HUES6 (cell line): ENCODE results near the gene COPS9.

Experiments used
- H3K27ac ChIP-seq: 2 replicates; pipeline ENCODE4 v1.7.0; 2013; ENCODE audit warnings: low read depth, mild to moderate bottlenecking, low read length, inconsistent platforms
- H3K27me3 ChIP-seq: 2 replicates; pipeline ENCODE4 v1.6.1; 2013; ENCODE audit warnings: low read length; ENCODE audit not compliant: control insufficient read depth, insufficient read depth
- H3K36me3 ChIP-seq: 2 replicates; pipeline ENCODE4 v1.6.1; 2013; ENCODE audit warnings: low read length; ENCODE audit not compliant: control insufficient read depth, insufficient read depth
- H3K4me1 ChIP-seq: 2 replicates; pipeline ENCODE4 v1.6.1; 2013; ENCODE audit warnings: low read length; ENCODE audit not compliant: control insufficient read depth, insufficient read depth
- H3K4me3 ChIP-seq: 2 replicates; pipeline ENCODE4 v1.5.1; 2013; ENCODE audit warnings: low read depth, low read length
- H3K9ac ChIP-seq: one replicate; pipeline ENCODE4 v1.6.1; 2013; ENCODE audit warnings: mild to moderate bottlenecking, low read length
- H3K9me3 ChIP-seq: 2 replicates; pipeline ENCODE4 v1.6.1; 2013; ENCODE audit warnings: low read depth, low read length; ENCODE audit not compliant: control insufficient read depth, insufficient read depth

Gene COPS9

DNA sequence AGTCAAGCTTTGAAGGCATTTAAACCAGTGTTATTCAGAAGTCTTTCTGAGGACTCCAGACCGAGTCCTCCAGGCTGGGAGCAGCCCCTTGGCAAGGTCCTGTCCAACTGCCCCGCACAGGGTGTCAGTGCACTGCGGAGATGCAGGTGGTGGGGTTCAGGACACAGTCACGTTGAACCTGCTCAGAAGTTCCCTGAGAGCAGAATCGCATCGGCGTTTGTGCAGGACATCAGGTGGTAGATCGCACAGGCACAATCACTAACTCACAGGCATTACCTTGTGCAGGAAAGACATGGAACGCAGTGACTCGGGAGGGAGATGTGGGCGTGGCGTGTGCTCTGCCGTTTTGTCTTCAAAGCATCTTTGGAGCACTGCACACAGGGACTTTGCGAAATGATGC lies 10.4 kb downstream of the COPS9 start:
- no peaks in the 10 kb centered on the region for H3K4me1 ChIP-seq
- no peak overlapping the region for H3K27ac ChIP-seq
- no peaks in the 10 kb centered on the region for H3K27me3 ChIP-seq
- peaks cover 51% of the 10 kb centered on the region for H3K36me3 ChIP-seq
- H3K9me3 ChIP-seq, result no peaks in the 10 kb centered on the region
- H3K9ac ChIP-seq, result no peak overlapping the region
- H3K4me3 ChIP-seq, result no peak overlapping the region

DNA sequence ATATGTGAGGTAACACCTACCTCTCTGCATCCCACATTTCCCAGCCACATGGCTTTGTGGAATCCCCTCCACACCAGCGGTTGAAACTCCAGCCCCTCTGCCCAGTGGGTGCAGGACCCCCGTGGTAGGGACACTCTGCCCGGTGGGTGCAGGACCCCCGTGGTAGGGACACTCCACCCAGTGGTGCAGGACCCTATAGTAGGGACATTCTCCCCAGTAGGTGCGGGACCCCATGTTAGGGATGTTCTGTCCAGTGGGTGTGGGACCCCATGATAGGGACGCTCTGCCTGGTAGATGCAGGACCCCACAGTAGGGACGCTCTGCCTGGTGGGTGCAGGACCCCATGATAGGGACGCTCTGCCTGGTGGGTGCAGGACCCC lies 11.5 kb downstream of the COPS9 start:
- peaks cover 40% of the 10 kb centered on the region for H3K36me3 ChIP-seq
- no peaks in the 10 kb centered on the region for H3K9me3 ChIP-seq
- H3K27me3 ChIP-seq, result no peaks in the 10 kb centered on the region
- H3K4me3 ChIP-seq, result no peak overlapping the region
- H3K9ac ChIP-seq, result no peak overlapping the region
- H3K4me1 ChIP-seq, result no peaks in the 10 kb centered on the region
- no peak overlapping the region for H3K27ac ChIP-seq

DNA sequence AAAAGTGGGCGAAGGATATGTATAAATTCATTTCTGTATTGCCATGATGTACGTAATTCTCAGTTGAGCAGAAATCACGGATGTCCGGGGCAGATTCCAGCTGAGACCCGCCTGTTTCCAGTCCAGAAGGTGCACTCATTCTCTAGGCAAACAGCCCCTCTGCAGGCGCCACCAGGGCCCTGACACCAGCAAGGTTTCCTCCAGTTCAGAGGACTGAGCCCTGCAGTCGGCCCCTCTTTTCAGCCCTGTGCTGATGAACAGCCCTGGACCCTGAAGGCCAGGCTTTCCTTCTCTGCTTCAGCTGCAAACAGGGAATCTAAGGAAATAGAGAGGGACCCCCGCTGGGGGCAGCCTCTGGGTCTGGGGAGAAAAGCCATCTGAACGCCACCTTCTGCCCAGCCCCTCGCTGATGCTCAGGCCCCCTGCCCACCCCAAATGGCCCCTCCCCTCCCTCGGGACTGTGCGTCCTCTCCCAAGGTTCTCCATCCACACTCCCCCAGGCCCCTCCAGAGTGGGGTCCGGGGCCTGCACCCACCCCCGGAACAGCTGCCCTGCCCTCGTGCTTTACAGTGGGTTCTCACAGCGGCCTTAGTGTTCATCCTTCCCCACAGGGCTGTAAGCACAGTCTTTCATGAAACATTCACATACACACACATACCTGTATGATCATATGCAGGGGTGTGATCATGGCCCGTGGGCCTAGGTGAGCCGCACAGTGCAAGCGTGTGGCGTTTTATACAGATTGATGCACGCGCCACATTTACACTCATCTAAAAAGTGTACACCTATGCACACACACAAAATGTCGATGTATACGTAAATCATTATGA lies 12.1 kb downstream of the COPS9 start:
- H3K27me3 ChIP-seq, result no peaks in the 10 kb centered on the region
- H3K27ac ChIP-seq, result no peak overlapping the region
- H3K9ac ChIP-seq, result no peak overlapping the region
- no peaks in the 10 kb centered on the region for H3K4me1 ChIP-seq
- no peaks in the 10 kb centered on the region for H3K9me3 ChIP-seq
- peaks cover 34% of the 10 kb centered on the region for H3K36me3 ChIP-seq
- H3K4me3 ChIP-seq, result no peak overlapping the region

DNA sequence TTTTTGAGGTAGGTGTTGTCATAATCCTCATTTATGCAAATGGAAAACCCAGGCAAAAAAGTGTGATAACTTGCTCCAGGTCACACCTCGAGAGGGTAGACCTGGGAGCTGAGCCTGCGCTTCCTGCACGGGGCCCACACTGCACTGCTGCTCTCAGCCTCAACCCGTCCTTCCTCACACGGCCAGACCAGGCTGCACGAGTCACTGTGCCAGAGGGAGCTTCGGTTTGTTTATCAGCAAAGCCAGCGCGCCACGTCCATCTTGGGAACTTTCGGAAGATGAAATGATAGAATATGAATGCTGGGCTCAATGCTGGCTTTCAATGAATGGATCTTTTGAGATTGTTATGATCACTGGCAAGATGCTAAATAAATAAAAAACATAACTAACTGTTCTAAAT lies 14.4 kb downstream of the COPS9 start:
- no peak overlapping the region for H3K9ac ChIP-seq
- H3K4me1 ChIP-seq, result no peaks in the 10 kb centered on the region
- H3K27ac ChIP-seq, result no peak overlapping the region
- no peaks in the 10 kb centered on the region for H3K27me3 ChIP-seq
- H3K36me3 ChIP-seq, result peaks cover 11% of the 10 kb centered on the region
- H3K9me3 ChIP-seq, result 0 out of 2 replicates have a peak, but pooled peaks cover 6% of the 10 kb centered on the region
- no peak overlapping the region for H3K4me3 ChIP-seq

DNA sequence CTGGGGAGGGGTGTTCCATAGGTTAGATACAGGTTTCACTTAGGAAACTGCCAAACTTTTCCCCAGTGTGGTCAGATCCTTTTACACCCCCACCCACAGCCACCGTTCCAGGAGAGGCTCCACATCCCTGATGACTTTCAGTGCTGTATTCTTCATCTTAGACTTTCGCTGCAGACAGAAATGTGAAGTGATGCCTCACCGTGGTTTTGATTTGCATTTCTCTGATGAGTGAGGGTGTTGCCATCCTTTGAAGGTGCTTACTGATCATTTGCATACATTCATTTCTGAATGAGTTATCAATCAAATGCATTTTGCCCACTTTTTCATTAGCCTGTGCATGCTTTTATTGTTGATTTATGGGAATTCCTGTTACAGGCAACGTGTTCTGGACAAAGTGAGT lies 14.9 kb downstream of the COPS9 start:
- peaks cover 6% of the 10 kb centered on the region for H3K36me3 ChIP-seq
- H3K9ac ChIP-seq, result no peak overlapping the region
- no peaks in the 10 kb centered on the region for H3K27me3 ChIP-seq
- H3K4me1 ChIP-seq, result no peaks in the 10 kb centered on the region
- H3K9me3 ChIP-seq, result 0 out of 2 replicates have a peak, but pooled peaks cover 6% of the 10 kb centered on the region
- no peak overlapping the region for H3K27ac ChIP-seq
- no peak overlapping the region for H3K4me3 ChIP-seq

DNA sequence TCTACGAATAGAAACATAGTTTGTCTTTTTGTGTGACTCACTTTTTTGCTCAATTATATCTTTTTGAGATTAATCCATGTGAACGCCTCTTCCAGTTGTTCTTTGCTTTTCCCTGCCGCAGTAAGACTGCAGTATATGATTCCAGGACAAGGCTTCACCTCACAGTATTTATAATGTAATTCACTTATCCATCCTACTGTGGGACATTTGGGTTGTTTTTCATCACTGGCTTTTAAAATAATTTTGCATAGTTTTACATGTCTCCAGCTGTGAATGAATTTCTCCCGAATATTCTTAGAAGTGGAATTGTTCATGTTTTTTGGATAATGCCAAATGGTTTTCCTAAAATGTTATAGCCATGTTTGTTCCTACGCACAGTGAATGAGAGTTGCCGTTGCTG lies 21.9 kb downstream of the COPS9 start:
- 0 out of 2 replicates have a peak, but pooled peaks cover 6% of the 10 kb centered on the region for H3K9me3 ChIP-seq
- H3K27ac ChIP-seq, result no peak overlapping the region
- H3K36me3 ChIP-seq, result no peaks in the 10 kb centered on the region
- H3K9ac ChIP-seq, result no peak overlapping the region
- H3K27me3 ChIP-seq, result no peaks in the 10 kb centered on the region
- H3K4me3 ChIP-seq, result no peak overlapping the region
- H3K4me1 ChIP-seq, result peaks cover 8% of the 10 kb centered on the region

DNA sequence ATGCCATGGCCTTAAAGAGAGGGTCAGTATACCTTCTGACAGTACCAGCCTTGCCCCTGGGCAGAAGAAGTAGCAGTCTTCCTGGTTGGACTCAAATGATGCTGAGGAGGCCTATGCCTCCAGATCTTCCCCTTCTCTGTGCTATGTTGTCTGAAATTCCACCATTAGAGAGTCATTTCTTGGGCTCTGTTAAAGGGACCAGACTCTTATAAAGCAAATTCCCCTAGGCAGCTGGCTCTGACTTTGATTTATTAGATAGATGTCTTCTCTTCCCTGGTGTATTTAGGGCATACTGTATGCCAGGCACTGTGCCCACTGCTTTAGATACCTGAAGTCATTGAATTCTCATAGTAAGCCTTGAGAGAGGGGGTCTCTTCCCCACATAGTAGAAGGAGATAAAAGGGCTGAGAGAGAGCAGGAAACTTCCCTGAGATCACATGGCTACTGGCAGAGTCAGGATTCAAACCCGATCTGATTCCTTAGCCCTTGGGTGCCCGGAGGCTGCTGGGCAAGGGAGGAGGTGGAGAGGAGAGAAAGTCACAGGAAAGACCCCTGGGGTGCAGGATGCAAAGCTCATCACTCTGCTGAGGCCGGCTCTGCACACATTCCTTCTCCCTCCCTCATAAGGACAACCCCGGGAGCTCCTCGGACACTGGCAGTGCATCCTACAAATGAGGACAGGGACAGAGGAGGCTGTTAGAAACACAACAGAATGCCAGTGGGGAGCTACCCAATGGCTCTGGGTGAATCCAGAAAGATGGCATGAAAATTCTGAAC lies 23.0 kb downstream of the COPS9 start:
- H3K4me3 ChIP-seq, result no peak overlapping the region
- H3K4me1 ChIP-seq, result peaks cover 8% of the 10 kb centered on the region
- H3K27me3 ChIP-seq, result no peaks in the 10 kb centered on the region
- H3K9ac ChIP-seq, result no peak overlapping the region
- no peaks in the 10 kb centered on the region for H3K36me3 ChIP-seq
- H3K9me3 ChIP-seq, result 0 out of 2 replicates have a peak, but pooled peaks cover 3% of the 10 kb centered on the region
- no peak overlapping the region for H3K27ac ChIP-seq

DNA sequence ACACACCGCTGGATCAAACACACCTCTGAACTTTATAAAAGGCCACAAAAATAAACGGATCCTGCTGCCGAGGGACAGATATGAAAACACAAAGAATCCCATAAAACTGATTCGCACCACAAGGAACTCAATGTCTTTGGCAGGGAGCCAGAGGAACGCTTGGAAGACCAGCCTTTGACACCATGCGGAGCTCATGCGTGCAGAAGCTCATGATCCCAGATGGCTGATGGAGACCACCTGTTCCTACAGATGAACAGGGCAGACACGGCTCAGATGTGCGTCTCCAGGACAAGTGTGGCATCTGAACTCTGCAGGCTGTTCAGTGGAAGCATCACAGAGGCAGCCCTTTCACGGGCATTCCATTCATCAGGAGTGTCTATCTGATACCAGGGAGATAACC lies 24.9 kb downstream of the COPS9 start:
- Histone ChIP-seq H3K27me3 (peaks cover 2% of the 10 kb centered on the region; the same call in 1 of the 2 replicates), H3K4me1 (peaks cover 8% of the 10 kb centered on the region), H3K4me3 (no peak overlapping the region), H3K9ac (no peak overlapping the region), H3K9me3 (no peaks in the 10 kb centered on the region), H3K27ac (no peak overlapping the region), H3K36me3 (no peaks in the 10 kb centered on the region)

DNA sequence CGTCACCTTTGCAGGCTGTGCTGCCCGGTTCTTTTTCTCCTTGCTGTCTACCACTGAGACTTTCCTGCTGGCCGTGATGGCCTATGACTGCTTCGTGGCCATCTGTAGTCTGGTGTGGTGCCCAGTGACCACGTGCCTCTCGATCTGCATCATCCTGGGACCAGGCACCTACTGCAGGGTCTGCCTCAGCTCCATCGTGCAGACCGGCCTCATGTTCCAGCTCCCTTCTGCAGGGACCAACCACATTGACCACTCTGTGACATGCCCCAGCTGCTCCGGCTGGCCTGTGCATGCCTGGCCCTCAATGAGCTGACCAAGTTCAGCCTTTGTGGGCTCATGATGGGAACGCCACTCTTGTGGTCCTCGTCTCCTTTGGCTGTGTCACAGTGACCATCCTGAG lies 26.7 kb downstream of the COPS9 start:
- H3K4me1 ChIP-seq, result peaks cover 8% of the 10 kb centered on the region
- peaks cover 2% of the 10 kb centered on the region; the same call in 1 of the 2 replicates for H3K27me3 ChIP-seq
- H3K9me3 ChIP-seq, result no peaks in the 10 kb centered on the region
- H3K27ac ChIP-seq, result no peak overlapping the region
- H3K4me3 ChIP-seq, result no peak overlapping the region
- no peak overlapping the region for H3K9ac ChIP-seq
- no peaks in the 10 kb centered on the region for H3K36me3 ChIP-seq

DNA sequence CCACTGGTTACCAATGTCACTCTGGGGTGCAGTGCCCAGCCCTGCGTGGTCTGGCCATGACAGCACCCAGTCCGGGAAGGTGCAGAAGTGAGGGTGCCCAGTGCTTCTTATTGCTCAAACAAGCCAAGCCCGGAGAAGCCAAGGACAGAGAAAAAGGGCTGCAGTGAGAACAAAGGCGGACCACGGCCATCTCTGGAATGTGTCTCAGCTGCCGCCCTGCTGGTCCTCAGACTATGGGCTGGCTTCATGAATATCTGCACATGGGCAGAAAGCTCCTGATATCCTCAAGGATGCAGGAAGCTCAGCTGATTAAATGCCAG lies 28.7 kb downstream of the COPS9 start:
- no peak overlapping the region for H3K4me3 ChIP-seq
- no peak overlapping the region for H3K9ac ChIP-seq
- no peaks in the 10 kb centered on the region for H3K36me3 ChIP-seq
- no peaks in the 10 kb centered on the region for H3K9me3 ChIP-seq
- H3K27ac ChIP-seq, result no peak overlapping the region
- H3K4me1 ChIP-seq, result no peaks in the 10 kb centered on the region
- H3K27me3 ChIP-seq, result peaks cover 2% of the 10 kb centered on the region; the same call in 1 of the 2 replicates

DNA sequence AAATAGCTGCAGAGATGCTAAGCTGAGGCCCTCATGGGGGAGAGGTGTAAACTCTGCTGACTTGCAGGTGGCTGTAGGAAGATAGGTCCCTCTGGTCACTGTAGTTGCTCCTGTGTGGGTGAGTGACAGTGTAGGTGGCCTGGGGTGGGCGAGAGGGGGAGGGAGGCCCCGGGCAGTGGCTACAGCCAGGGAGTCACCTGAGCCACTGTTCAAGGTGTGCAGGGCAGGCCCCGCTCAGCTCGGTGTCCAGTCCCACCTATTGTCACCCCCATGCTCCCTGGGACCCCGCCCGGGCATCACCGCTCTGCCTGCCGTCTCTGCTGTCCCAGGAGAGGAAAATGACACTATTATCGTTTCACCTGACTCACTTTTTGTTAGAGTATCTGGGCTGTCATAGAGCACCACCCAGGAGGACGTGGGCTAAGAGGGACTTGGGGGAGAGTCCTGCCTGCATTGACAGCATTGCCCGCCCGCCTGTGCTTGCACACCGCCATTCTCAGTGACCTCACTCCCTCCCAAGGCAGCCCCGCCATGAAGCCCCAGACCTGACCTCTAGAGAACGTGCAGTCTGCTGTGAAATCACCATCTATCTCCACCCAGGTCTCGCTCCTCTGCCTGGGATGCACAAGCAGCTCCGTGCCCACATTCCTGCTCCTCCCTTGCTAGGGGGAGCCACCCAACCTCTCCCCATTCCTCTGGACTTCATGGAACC lies 29.2 kb downstream of the COPS9 start:
- no peak overlapping the region for H3K9ac ChIP-seq
- no peak overlapping the region for H3K27ac ChIP-seq
- no peaks in the 10 kb centered on the region for H3K36me3 ChIP-seq
- no peaks in the 10 kb centered on the region for H3K4me1 ChIP-seq
- H3K27me3 ChIP-seq, result peaks cover 2% of the 10 kb centered on the region; the same call in 1 of the 2 replicates
- H3K9me3 ChIP-seq, result no peaks in the 10 kb centered on the region
- no peak overlapping the region for H3K4me3 ChIP-seq
